Urothelium cell line (cell line): ENCODE data around the gene BRINP2.

Experiments
- DNase-seq: peaks from one replicate; pipeline ENCODE4 v3.0.0; 2011; ENCODE audit warnings: low spot score, mixed read lengths
- FAIRE-seq: peaks from 2 replicates; lab custom pipeline; 2011; peaks lifted over from hg19 to GRCh38; lab: Jason Lieb, UNC

The BRINP2 gene

GRCh38 chr1:177256153-177257075 is 85.7 kb downstream of the BRINP2 start:
- no peak for FAIRE-seq
- DNase-seq: peak; percentile 90

GRCh38 chr1:177257128-177257527 is 86.4 kb downstream of the BRINP2 start:
- FAIRE-seq (no peak), DNase-seq (no peak)

GRCh38 chr1:177257576-177257975 is 86.8 kb downstream of the BRINP2 start:
- no peak for FAIRE-seq
- DNase-seq: no peak

GRCh38 chr1:177270863-177271262 is 100.1 kb downstream of the BRINP2 start:
- FAIRE-seq (no peak), DNase-seq (no peak)

GRCh38 chr1:177273141-177273540 is 102.4 kb downstream of the BRINP2 start:
- FAIRE-seq (no peak), DNase-seq (no peak)

GRCh38 chr1:177274687-177275211 is 104.0 kb downstream of the BRINP2 start:
- no peak for FAIRE-seq
- DNase-seq: peak; percentile 60

GRCh38 chr1:177275736-177276135 is 105.0 kb downstream of the BRINP2 start:
- no peak for FAIRE-seq
- no peak for DNase-seq

GRCh38 chr1:177278626-177279390 is 108.0 kb downstream of the BRINP2 start:
- FAIRE-seq (no peak), DNase-seq (no peak)

- FAIRE-seq (no peak), DNase-seq (no peak)
Measured at GRCh38 chr1:177281901-177282300, 111.1 kb downstream of the BRINP2 start.

GRCh38 chr1:177282976-177283375 is 112.2 kb downstream of the BRINP2 start:
- DNase-seq: peak; percentile 20
- FAIRE-seq: no peak

- DNase-seq (peak; percentile 15), FAIRE-seq (no peak)
Measured at GRCh38 chr1:177283380-177283779, 112.6 kb downstream of the BRINP2 start.

GRCh38 chr1:177286396-177286795 is 115.6 kb downstream of the BRINP2 start:
- no peak for FAIRE-seq

GRCh38 chr1:177287270-177287669 is 116.5 kb downstream of the BRINP2 start:
- FAIRE-seq: no peak

More at GRCh38 chr1:177286396-177286795, 115.6 kb downstream of the BRINP2 start:
- DNase-seq: no peak

GRCh38 chr1:177287994-177288393 is 117.2 kb downstream of the BRINP2 start:
- no peak for FAIRE-seq
- DNase-seq: no peak

More at GRCh38 chr1:177287270-177287669, 116.5 kb downstream of the BRINP2 start:
- DNase-seq: no peak

- FAIRE-seq (no peak), DNase-seq (no peak)
Measured at GRCh38 chr1:177289532-177289931, 118.8 kb downstream of the BRINP2 start.

GRCh38 chr1:177300431-177300830 is 129.7 kb downstream of the BRINP2 start:
- FAIRE-seq (no peak), DNase-seq (no peak)

GRCh38 chr1:177301425-177302124 is 130.8 kb downstream of the BRINP2 start:
- no peak for DNase-seq
- FAIRE-seq: no peak

GRCh38 chr1:177302357-177303044 is 131.7 kb downstream of the BRINP2 start:
- FAIRE-seq (no peak), DNase-seq (no peak)

GRCh38 chr1:177305040-177306018 is 134.6 kb downstream of the BRINP2 start:
- no peak for FAIRE-seq
- no peak for DNase-seq
